ENCODE data around the gene ATF2. TPM values are rescaled to one million over a fixed set of nuclear protein-coding genes. Genes with fewer than 3 reads are reported as not detected.

ATF2 gene
- total and polyA plus RNA-seq, 9 of the 15 experiments (the other 6 are each of a cell fraction or from before 2014, with no cell fraction given), result 24.2 to 111 (median 45.9) TPM

DNA sequence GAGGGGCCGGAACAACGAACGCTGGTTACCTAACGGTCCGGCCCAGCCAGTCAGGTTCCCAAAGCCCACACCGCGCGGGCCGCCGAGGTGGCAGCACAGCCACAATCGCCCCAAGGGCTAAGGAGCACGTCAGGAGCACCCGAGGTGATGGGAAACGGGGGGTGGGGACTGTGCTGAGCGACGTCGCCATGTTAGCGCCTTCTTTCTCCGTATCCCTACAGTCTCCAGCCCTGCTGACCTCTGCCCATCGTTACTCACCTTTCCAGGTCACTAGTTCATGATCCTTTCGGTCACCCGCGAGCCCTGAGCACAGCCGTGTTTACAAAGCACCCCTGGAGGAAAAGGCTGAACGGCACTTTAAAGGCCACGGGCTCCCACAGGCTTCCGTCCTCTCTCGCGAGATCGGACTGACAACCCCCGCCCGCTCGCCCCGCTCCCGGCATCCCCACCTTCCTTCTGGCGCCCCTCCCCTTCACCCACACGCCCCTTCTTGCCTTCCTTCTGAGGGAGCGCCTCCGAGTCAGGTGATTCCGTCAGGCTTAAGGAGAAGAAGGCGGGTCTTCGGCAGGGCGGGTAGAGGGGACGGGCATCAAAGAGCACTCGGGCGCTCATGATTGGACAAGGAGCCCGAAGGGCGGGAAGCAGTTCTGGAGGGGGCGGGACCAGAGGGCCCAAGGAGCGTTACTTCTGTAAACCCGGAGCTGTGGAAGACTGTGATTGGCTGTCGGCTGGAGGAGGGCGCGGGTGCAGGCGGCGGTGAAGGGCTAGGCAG is at the start of gene ATF2 (continued):
- TF ChIP-seq, protein P1, sequence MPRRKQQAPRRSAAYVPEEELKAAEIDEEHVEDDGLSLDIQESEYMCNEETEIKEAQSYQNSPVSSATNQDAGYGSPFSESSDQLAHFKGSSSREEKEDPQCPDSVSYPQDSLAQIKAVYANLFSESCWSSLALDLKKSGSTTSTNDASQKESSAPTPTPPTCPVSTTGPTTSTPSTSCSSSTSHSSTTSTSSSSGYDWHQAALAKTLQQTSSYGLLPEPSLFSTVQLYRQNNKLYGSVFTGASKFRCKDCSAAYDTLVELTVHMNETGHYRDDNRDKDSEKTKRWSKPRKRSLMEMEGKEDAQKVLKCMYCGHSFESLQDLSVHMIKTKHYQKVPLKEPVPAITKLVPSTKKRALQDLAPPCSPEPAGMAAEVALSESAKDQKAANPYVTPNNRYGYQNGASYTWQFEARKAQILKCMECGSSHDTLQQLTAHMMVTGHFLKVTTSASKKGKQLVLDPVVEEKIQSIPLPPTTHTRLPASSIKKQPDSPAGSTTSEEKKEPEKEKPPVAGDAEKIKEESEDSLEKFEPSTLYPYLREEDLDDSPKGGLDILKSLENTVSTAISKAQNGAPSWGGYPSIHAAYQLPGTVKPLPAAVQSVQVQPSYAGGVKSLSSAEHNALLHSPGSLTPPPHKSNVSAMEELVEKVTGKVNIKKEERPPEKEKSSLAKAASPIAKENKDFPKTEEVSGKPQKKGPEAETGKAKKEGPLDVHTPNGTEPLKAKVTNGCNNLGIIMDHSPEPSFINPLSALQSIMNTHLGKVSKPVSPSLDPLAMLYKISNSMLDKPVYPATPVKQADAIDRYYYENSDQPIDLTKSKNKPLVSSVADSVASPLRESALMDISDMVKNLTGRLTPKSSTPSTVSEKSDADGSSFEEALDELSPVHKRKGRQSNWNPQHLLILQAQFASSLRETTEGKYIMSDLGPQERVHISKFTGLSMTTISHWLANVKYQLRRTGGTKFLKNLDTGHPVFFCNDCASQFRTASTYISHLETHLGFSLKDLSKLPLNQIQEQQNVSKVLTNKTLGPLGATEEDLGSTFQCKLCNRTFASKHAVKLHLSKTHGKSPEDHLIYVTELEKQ (CRISPR knock-in tag; IDR thresholded peaks at IDR 0.05), result no peak
- TF ChIP-seq ARID2 (IDR thresholded peaks at IDR 0.05) (no peak), ZNF445 (CRISPR knock-in tag; IDR thresholded peaks at IDR 0.05; ENCODE audit: low read depth) (no peak), NCOA4 (IDR thresholded peaks at IDR 0.05; ENCODE audit: partially characterized antibody) (no peak), TBP (optimal IDR thresholded peaks at IDR 0.05; ENCODE audit: low read depth, low read length) (peak; percentile 90), BCOR (IDR thresholded peaks at IDR 0.05) (no peak), MTA2 (IDR thresholded peaks at IDR 0.05; ENCODE audit: low read depth) (no peak), RBM15 (IDR thresholded peaks at IDR 0.05; ENCODE audit: insufficient read depth, low read length) (no peak), EP300 (IDR thresholded peaks at IDR 0.05; ENCODE audit: low read length) (no peak; the same call in none of the 2 replicates), ZC3H11A (IDR thresholded peaks at IDR 0.05; ENCODE audit: low read depth, low read length) (no peak), BRD4 (IDR thresholded peaks at IDR 0.05) (no peak; the same call in 1 of the 2 replicates), POLR2B (IDR thresholded peaks at IDR 0.05; ENCODE audit: low read depth, partially characterized antibody) (peak; percentile 91), POLR2G (IDR thresholded peaks at IDR 0.05; ENCODE audit: low read depth, low read length) (peak; percentile 93), ETV1 (tag; conservative IDR thresholded peaks at IDR 0.05; ENCODE audit: low read depth) (peak; percentile 78), ZBTB1 (CRISPR knock-in tag; IDR thresholded peaks at IDR 0.05; ENCODE audit: borderline replicate concordance, low read depth) (no peak; the same call in 1 of the 2 replicates), HIVEP1 (CRISPR knock-in tag; IDR thresholded peaks at IDR 0.05) (no peak), ZNF668 (CRISPR knock-in tag; IDR thresholded peaks at IDR 0.05) (no peak)
- TF ChIP-seq, protein P2, sequence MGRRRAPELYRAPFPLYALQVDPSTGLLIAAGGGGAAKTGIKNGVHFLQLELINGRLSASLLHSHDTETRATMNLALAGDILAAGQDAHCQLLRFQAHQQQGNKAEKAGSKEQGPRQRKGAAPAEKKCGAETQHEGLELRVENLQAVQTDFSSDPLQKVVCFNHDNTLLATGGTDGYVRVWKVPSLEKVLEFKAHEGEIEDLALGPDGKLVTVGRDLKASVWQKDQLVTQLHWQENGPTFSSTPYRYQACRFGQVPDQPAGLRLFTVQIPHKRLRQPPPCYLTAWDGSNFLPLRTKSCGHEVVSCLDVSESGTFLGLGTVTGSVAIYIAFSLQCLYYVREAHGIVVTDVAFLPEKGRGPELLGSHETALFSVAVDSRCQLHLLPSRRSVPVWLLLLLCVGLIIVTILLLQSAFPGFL (CRISPR knock-in tag; IDR thresholded peaks at IDR 0.05), result no peak
- TF ChIP-seq, protein P3, sequence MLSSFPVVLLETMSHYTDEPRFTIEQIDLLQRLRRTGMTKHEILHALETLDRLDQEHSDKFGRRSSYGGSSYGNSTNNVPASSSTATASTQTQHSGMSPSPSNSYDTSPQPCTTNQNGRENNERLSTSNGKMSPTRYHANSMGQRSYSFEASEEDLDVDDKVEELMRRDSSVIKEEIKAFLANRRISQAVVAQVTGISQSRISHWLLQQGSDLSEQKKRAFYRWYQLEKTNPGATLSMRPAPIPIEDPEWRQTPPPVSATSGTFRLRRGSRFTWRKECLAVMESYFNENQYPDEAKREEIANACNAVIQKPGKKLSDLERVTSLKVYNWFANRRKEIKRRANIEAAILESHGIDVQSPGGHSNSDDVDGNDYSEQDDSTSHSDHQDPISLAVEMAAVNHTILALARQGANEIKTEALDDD (IDR thresholded peaks at IDR 0.05), result peak; percentile 53
- TF ChIP-seq, protein P4, sequence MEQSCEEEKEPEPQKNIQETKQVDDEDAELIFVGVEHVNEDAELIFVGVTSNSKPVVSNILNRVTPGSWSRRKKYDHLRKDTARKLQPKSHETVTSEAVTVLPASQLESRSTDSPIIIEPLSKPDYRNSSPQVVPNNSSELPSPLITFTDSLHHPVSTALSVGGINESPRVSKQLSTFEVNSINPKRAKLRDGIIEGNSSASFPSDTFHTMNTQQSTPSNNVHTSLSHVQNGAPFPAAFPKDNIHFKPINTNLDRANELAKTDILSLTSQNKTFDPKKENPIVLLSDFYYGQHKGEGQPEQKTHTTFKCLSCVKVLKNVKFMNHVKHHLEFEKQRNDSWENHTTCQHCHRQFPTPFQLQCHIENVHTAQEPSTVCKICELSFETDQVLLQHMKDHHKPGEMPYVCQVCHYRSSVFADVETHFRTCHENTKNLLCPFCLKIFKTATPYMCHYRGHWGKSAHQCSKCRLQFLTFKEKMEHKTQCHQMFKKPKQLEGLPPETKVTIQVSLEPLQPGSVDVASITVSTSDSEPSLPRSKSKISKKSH (CRISPR knock-in tag; IDR thresholded peaks at IDR 0.05), result no peak
